Type B pancreatic cell (in vitro differentiated cells): Measurements from ENCODE around the gene DPYSL4. TPM values are rescaled to one million over a fixed set of nuclear protein-coding genes. Genes with fewer than 3 reads are reported as not detected.

Experiments used
- DNase-seq: peaks from one replicate; pipeline ENCODE4 v3.0.0; 2021; ENCODE audit warnings: mixed read lengths; ENCODE audit not compliant: unreplicated experiment; ENCODE audit errors: extremely low spot score
- H3K27ac Mint-ChIP-seq: 2 replicates; pipeline ENCODE4 v1.8.0; 2021; ENCODE audit warnings: mild to moderate bottlenecking, mixed read lengths
- H3K27me3 Mint-ChIP-seq: 2 replicates; pipeline ENCODE4 v1.8.0; 2021; ENCODE audit warnings: mixed read lengths
- H3K36me3 Mint-ChIP-seq: 2 replicates; pipeline ENCODE4 v1.8.0; 2021; ENCODE audit warnings: mixed read lengths
- H3K4me1 Mint-ChIP-seq: one replicate; pipeline ENCODE4 v1.8.0; 2021; ENCODE audit warnings: mixed read lengths; ENCODE audit not compliant: unreplicated experiment
- H3K4me3 Mint-ChIP-seq: 2 replicates; pipeline ENCODE4 v1.8.0; 2021; ENCODE audit warnings: mild to moderate bottlenecking, mixed read lengths
- H3K9me3 Mint-ChIP-seq: 2 replicates; pipeline ENCODE4 v1.8.0; 2021; ENCODE audit warnings: mixed read lengths
- CTCF ChIP-seq: fragments of 200-600 bp; sonication (generic); conservative IDR thresholded peaks from 2 replicates; pipeline ENCODE4 v1.5.0; 2021; ENCODE audit warnings: antibody characterized with exemption, mild to moderate bottlenecking
- total RNA-seq: library from RNA; stranded (reverse); gene quantifications from 2 replicates; pipeline ENCODE4 v1.2.1, GENCODE V29; 2021; ENCODE audit warnings: low replicate concordance

The DPYSL4 gene
- total RNA-seq, 1 donor from 2014 or later: 61.9 TPM

- no peak for DNase-seq
- no peaks in the 10 kb centered on the region for H3K9me3 Mint-ChIP-seq
- H3K27me3 Mint-ChIP-seq: peaks cover under 1% of the 10 kb centered on the region
- TF ChIP-seq CTCF: no peak
- no peak overlapping the region for H3K4me3 Mint-ChIP-seq
- no peaks in the 10 kb centered on the region for H3K4me1 Mint-ChIP-seq
- H3K36me3 Mint-ChIP-seq: peaks cover 5% of the 10 kb centered on the region
- H3K27ac Mint-ChIP-seq: no peak overlapping the region
Observed at GRCh38 chr10:132194726-132195125, 8.0 kb downstream of the DPYSL4 start.

GRCh38 chr10:132195366-132196075 is 8.8 kb downstream of the DPYSL4 start:
- no peak overlapping the region for H3K4me3 Mint-ChIP-seq
- peaks cover 3% of the 10 kb centered on the region for H3K36me3 Mint-ChIP-seq
- H3K27me3 Mint-ChIP-seq: no peaks in the 10 kb centered on the region
- no peak for DNase-seq
- no peaks in the 10 kb centered on the region for H3K4me1 Mint-ChIP-seq
- TF ChIP-seq CTCF: no peak
- no peak overlapping the region for H3K27ac Mint-ChIP-seq
- no peaks in the 10 kb centered on the region for H3K9me3 Mint-ChIP-seq

- no peak for TF ChIP-seq CTCF
- Mint-ChIP-seq H3K4me1 (no peaks in the 10 kb centered on the region), H3K36me3 (no peaks in the 10 kb centered on the region), H3K4me3 (no peak overlapping the region), H3K9me3 (no peaks in the 10 kb centered on the region), H3K27ac (no peak overlapping the region), H3K27me3 (no peaks in the 10 kb centered on the region)
- no peak for DNase-seq
Observed at GRCh38 chr10:132196178-132197113, 9.7 kb downstream of the DPYSL4 start.

- Mint-ChIP-seq H3K27ac (no peak overlapping the region), H3K9me3 (no peaks in the 10 kb centered on the region), H3K4me3 (no peak overlapping the region), H3K36me3 (no peaks in the 10 kb centered on the region), H3K27me3 (no peaks in the 10 kb centered on the region), H3K4me1 (no peaks in the 10 kb centered on the region)
- DNase-seq: no peak
- TF ChIP-seq CTCF: no peak
Observed at GRCh38 chr10:132197271-132198067, 10.7 kb downstream of the DPYSL4 start.

GRCh38 chr10:132198068-132198370 is 11.3 kb downstream of the DPYSL4 start:
- Mint-ChIP-seq H3K36me3 (no peaks in the 10 kb centered on the region), H3K27me3 (no peaks in the 10 kb centered on the region), H3K27ac (no peak overlapping the region), H3K4me3 (no peak overlapping the region), H3K4me1 (no peaks in the 10 kb centered on the region), H3K9me3 (no peaks in the 10 kb centered on the region)
- no peak for DNase-seq
- TF ChIP-seq CTCF: no peak
